Activated CD8-positive, alpha-beta memory T cell treated with anti-CD3 and anti-CD28 coated beads, Interleukin-2, amount 50 U/mL, for 4 hours (primary cell): Measurements from ENCODE around the gene UGP2.
"Not testable (repeated sequence)": the region's sequence is repeated elsewhere in the genome, so short reads cannot be mapped to it uniquely, and the experiment has no call there.

ENCODE experiments used
- DNase-seq: peaks from one replicate; pipeline ENCODE4 v3.0.0-alpha.2; 2020

Gene UGP2

GRCh38 chr2:63841254-63842022, at the start of gene UGP2:
UGP2 (plus strand) TSS chr2:63841896; CDS start chr2:63842186, 290 bp downstream.
- DNase-seq = peak; percentile 79

GRCh38 chr2:63792530-63792929, 49.2 kb upstream of the UGP2 start:
- DNase-seq = no peak

- DNase-seq = no peak
Observed at GRCh38 chr2:63796366-63796765, 45.3 kb upstream of the UGP2 start.

- no peak for DNase-seq
Observed at GRCh38 chr2:63796796-63797195, 44.9 kb upstream of the UGP2 start.

DNA sequence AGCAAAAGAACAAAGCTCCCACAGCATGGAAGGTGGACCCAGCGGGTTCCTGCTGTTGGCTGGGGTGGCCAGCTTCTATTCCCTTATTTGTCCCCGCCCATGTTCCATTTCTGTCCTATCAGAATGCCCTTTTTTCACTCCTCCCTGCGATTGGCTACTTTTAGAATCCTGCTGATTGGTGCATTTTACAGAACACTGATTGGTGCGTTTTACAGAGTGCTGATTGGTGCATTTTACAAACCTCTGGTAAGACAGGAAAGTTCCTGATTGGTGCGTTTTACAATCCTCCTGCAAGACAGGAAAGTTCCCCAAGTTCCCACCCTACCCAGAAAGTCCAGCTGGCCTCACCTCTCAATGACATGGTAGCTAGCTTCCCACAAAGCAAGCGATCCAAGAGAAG, 40.2 kb upstream of the UGP2 start:
- DNase-seq = no peak

- DNase-seq = no peak
Observed at GRCh38 chr2:63805412-63805811, 36.3 kb upstream of the UGP2 start.

DNA sequence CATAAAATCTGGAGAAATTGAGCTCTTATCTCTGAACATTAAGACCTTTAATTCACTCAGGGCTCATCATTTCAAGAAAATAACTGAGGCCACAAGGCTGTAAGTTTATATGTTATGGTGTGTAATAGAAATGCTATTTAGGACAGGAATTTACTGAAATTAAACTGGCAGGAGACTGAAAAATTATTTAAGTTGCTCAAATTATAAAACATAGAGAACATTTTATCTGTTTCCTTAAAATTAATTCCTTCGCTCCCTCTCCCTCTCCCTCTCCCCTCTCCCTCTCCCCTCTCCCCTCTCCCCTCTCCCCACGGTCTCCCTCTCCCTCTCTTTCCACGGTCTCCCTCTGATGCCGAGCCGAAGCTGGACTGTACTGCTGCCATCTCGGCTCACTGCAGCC, 33.7 kb upstream of the UGP2 start:
- not testable (repeated sequence) for DNase-seq

- not testable (repeated sequence) for DNase-seq
Observed at GRCh38 chr2:63808911-63809310, 32.8 kb upstream of the UGP2 start.

DNA sequence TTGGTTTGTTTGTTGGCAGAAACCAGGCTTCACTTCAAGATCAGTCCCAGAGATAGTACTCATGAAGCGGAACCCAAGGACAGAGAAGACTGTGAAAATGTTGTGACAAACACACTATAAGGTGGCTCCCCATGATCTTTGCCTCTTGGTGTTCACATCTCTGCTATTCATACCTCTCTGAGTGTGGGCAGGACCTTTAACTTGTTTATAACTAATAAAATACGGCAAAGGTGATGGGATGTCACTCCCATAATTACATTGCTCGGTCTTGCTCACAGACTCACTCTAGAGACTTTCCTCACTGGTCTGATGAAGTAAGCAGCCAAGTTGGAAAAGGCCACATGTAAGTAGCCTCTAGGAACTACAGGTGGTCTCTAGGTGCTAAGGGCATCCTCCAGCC, 30.6 kb upstream of the UGP2 start:
- DNase-seq = no peak

DNA sequence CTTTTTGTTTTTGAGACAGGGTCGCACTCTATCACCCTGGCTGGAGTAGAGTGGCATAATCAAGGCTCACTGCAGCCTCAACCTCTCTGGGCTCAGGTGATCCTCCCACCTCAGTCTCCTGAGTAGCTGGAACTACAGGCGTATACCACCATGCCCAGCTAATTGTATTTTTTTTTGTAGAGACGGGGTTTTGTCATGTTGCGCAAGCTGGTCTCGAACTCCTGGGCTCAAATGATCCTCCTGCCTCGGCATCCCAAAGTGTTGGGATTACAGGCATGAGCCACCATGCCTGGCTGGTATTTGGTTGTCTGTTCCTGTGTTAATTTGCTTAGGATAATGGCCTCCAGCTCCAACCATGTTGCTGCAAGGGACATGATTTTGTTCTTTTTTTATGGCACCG, 29.8 kb upstream of the UGP2 start:
- not testable (repeated sequence) for DNase-seq

GRCh38 chr2:63814114-63814513, 27.6 kb upstream of the UGP2 start:
- DNase-seq = no peak

DNA sequence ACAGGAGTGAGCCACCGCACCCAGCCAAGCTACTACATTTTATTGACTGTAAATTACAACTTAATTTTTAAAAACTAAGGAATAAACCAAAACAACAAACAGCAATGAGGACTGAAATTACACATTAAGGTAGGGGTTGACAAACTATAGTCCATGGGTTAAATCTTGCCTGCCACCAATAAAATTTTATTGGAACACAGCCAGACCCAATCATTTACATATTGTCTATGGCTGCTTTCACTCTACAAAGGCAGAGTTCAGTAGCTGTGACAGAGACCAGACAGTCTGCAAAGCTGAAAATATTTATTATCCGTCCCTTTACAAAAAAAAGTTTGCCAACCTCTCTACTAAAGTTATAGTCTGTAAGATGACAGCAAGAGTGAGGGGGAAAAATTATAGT, 24.3 kb upstream of the UGP2 start:
- DNase-seq = no peak

- DNase-seq = no peak
Observed at GRCh38 chr2:63818271-63818670, 23.4 kb upstream of the UGP2 start.

GRCh38 chr2:63819256-63819655, 22.4 kb upstream of the UGP2 start:
- DNase-seq = no peak

DNA sequence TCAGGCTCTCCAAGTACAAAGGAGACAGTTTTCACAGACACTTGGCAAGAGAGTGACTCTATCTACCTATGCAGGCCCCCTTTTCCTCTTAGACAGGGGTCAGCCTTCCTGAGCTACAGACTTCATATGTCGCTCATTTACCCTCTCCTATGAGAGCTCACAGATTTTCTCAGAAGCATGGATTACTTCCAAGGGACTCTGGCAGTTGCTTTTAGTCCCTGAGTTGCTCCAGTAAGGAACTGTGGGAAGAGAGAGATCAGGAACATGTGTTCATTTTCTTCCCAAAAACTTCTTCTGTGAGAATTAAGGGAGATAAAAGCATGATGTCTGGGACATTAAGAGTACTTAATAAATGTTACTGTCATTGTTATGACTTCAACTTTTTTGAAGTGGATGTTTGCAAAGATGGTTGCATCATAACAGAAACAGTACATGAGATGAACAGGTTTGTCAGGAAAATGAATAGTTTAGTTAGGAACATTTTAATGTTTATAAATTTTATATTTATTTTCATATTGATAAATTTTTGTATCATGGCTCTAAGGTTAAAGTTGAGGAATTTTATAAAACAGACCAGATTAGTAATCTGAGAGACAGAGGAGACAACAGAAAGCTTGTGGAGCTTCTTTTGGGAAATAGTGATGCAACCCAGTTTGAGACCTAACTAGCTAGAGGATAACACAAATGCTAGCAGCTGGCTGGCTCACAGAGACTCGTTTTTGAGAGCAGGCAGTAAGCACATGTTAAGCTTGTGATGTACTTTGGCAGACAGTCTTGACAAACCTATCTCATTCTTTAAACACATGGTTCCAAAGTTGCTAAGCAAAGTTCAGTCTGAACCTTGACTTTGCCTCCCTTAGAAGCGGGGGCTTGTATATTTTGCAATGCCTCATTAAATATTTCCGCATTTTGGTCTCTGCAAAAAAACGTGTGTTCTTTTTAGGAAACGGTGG, 21.7 kb upstream of the UGP2 start:
- no peak for DNase-seq

DNA sequence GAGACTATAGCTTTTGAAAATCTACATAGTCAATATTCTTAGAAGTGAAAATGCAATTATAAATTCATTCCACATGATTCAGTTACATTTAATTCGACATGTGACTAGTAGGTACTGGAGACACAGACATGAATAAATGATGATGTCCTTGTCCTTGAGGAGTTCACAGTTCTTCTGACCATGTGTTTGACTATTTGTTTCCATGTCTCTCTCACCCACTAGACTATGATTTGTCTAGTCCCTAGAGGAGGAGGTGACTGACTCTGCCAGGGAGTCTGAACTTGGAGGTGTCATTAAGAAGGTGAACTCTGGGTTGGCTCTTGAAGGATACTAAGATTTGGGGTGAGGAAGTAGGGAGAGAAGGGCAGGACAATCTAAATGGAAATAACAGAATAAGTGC, 20.7 kb upstream of the UGP2 start:
- DNase-seq = no peak

- no peak for DNase-seq
Observed at GRCh38 chr2:63821396-63821795, 20.3 kb upstream of the UGP2 start.

- no peak for DNase-seq
Observed at GRCh38 chr2:63822478-63822877, 19.2 kb upstream of the UGP2 start.

GRCh38 chr2:63827749-63828148, 13.9 kb upstream of the UGP2 start:
- no peak for DNase-seq

DNA sequence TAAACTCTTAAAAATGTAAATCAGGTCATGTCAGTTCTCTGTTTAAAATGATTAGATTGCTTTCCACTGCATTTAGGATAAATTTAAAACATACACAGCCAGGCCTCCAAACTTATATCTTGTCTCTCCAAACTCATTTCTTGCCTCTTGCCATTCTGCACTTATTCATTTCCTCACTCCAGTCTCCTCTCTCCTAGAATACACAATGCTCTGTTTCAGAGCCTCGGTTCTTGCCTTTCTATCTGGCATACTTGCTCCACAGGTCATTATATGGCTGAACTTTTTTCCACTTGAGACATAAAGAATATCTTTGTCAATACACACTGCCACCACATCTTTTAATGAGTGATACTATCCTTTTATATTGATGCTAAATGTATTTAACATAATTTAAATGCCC, 10.5 kb upstream of the UGP2 start:
- DNase-seq = no peak

- DNase-seq = no peak
Observed at GRCh38 chr2:63834401-63834800, 7.3 kb upstream of the UGP2 start.

DNA sequence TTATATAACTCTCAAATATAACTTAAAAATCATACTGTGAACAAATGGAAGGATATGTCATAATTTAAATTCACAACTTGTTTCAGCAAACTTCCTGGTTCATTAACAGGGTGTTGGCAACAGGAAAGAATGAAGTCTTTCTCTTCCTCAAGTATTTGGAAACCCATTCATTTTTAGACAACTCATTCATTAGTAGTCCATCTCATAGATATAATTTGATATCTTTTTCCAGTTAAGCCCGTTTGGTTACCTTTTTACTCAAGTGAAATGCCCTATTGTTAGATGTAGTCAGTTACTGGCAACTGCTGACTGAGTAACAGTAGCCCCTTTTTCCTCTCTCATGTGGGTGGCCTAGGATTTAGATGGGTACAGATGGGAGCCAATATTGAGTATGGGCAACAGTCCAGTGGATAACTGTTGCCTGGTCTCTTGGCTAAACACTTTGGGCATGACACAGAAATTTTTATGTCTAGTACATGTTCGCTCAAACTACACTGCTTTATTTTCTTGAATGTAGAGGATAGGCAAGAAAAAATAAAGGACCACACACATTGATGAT, 4.6 kb upstream of the UGP2 start:
- no peak for DNase-seq

- DNase-seq = peak; percentile 19
Observed at GRCh38 chr2:63840081-63840784, 1.5 kb upstream of the UGP2 start.
